ENCODE measurements around the gene ATG13.

- TF ChIP-seq POLR2AphosphoS5 (IDR thresholded peaks at IDR 0.05; ENCODE audit: insufficient read depth in 1 of 2, low read depth in 1 of 2) (no peak), POLR2A (IDR thresholded peaks at IDR 0.05) (no peak)
Measured at GRCh38 chr11:46604796-46605195, 12.6 kb upstream of the ATG13 start.
